Vagina (tissue), 2 donors: ENCODE measurements around the gene TMEM236.

Source experiments
- CTCF ChIP-seq, 3 experiments: fragments of 450-650 bp in 2 of 3; fragments of 200-600 bp in 1 of 3; sonication (generic) in 1 of 3; IDR thresholded peaks; one replicate each; pipeline ENCODE4 v1.5.1; 2017 to 2019; ENCODE audit warnings: antibody characterized with exemption in 3 of 3, mild to moderate bottlenecking in 2 of 3, moderate library complexity in 2 of 3
- POLR2A ChIP-seq, 2 donors: fragments of 450-650 bp; IDR thresholded peaks; one replicate each; pipeline ENCODE4 v1.6.1; 2017; ENCODE audit warnings: antibody characterized with exemption in 2 of 2, mild to moderate bottlenecking in 2 of 2, moderate library complexity in 2 of 2
- POLR2AphosphoS5 ChIP-seq, 2 donors: sonication (generic); formaldehyde crosslinking; IDR thresholded peaks; one replicate each; pipeline ENCODE4 v1.9.0; 2017; ENCODE audit warnings: antibody characterized with exemption in 2 of 2, mild to moderate bottlenecking in 2 of 2, low read depth in 1 of 2; ENCODE audit not compliant: insufficient read depth in 1 of 2

DNA sequence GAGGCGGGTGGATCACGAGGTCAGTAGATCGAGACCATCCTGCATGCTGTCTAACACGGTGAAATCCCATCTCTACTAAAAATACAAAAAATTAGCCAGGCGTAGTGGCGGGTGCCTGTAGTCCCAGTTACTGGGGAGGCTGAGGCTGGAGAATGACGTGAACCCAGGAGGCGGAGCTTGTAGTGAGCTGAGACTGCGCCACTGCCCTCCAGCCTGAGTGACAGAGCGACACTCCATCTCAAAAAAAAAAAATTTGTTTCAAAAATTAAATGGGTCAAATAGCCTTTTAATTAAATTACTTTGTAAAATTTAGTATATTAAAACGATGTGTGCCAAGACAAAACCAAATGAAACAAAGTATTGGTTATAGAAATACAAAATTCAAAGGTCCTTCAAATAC is 50.3 kb downstream of the TMEM236 start:
- no peak for TF ChIP-seq POLR2A (IDR thresholded peaks at IDR 0.05)
- no peak for TF ChIP-seq CTCF (IDR thresholded peaks at IDR 0.05)
- TF ChIP-seq POLR2AphosphoS5 (IDR thresholded peaks at IDR 0.05; ENCODE audit: insufficient read depth in 1 of 2, low read depth in 1 of 2) = no peak
